IPS-18c (cell line): ENCODE results near the gene CPLX1.
"Not testable (repeated sequence)": the region's sequence is repeated elsewhere in the genome, so short reads cannot be mapped to it uniquely, and the experiment has no call there.

Source experiments
- H3K4me3 ChIP-seq: 2 replicates; pipeline ENCODE4 v1.7.0; 2013; ENCODE audit warnings: low read depth, mild to moderate bottlenecking, low read length, moderate library complexity; ENCODE audit not compliant: insufficient read depth
- H3K9me3 ChIP-seq: one replicate; pipeline ENCODE4 v1.6.1; 2013; ENCODE audit warnings: mild to moderate bottlenecking, low read length, moderate library complexity; ENCODE audit not compliant: control insufficient read depth, insufficient read depth

The CPLX1 gene

GRCh38 chr4:776743-777441, 49.0 kb downstream of the CPLX1 start:
- Histone ChIP-seq H3K4me3 (no peak overlapping the region), H3K9me3 (no peaks in the 10 kb centered on the region)

- not testable (repeated sequence) for H3K9me3 ChIP-seq, H3K4me3 ChIP-seq
Observed at GRCh38 chr4:775485-775884, 50.4 kb downstream of the CPLX1 start.

GRCh38 chr4:774419-775092, 51.4 kb downstream of the CPLX1 start:
- H3K9me3 ChIP-seq, H3K4me3 ChIP-seq: not testable (repeated sequence)

- H3K9me3 ChIP-seq, result no peaks in the 10 kb centered on the region
Observed at GRCh38 chr4:773214-773613, 52.7 kb downstream of the CPLX1 start.

GRCh38 chr4:772776-773175, 53.2 kb downstream of the CPLX1 start:
- Histone ChIP-seq H3K9me3 (no peaks in the 10 kb centered on the region), H3K4me3 (no peak overlapping the region)

More at GRCh38 chr4:773214-773613, 52.7 kb downstream of the CPLX1 start:
- H3K4me3 ChIP-seq, result no peak overlapping the region

DNA sequence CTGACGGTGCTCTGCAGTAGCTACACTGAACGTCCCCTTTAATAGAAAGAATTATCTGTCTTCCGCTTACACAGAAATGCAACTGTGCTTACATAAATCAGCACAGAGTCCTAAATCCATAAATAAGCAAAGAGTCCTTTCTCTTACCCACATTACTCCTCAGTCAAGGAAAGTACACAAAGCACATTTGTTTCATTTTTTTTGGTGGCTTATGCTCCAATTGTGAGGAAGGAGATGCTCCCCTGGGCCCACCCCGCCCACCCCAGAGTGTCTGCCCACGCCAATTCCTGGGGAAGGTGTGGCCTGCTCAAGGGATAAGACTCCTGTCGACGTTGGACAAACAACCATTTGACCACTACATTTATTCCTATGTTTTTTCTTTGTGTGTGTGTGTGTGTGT, 53.8 kb downstream of the CPLX1 start:
- Histone ChIP-seq H3K9me3 (no peaks in the 10 kb centered on the region), H3K4me3 (no peak overlapping the region)

GRCh38 chr4:771464-771863, 54.5 kb downstream of the CPLX1 start:
- no peak overlapping the region for H3K4me3 ChIP-seq
- H3K9me3 ChIP-seq, result no peaks in the 10 kb centered on the region

DNA sequence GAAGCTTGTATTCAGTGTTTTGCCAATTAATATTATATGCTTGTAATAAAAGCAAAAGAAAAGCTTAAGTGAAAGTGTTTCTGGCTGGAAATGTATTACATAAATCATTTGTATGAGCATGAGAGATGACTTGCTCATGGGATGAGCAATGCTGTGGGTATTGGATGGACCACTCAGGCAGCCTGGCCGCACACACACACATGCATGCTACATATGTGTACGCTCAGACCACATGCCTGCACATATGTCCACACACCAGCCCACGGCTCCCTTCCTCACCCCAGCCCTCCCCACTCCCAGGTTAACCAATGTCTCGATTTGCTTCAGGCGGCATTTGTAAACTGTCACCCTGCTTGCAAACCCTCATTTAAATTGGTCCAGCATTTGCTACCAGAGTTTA, 55.9 kb downstream of the CPLX1 start:
- peaks cover 2% of the 10 kb centered on the region for H3K9me3 ChIP-seq

GRCh38 chr4:769511-769910, 56.4 kb downstream of the CPLX1 start:
- no peak overlapping the region for H3K4me3 ChIP-seq
- peaks cover 5% of the 10 kb centered on the region for H3K9me3 ChIP-seq

More for the DNA sequence above, 55.9 kb downstream of the CPLX1 start:
- no peak overlapping the region for H3K4me3 ChIP-seq

GRCh38 chr4:768995-769394, 56.9 kb downstream of the CPLX1 start:
- H3K9me3 ChIP-seq, result peaks cover 6% of the 10 kb centered on the region
- H3K4me3 ChIP-seq, result no peak overlapping the region

DNA sequence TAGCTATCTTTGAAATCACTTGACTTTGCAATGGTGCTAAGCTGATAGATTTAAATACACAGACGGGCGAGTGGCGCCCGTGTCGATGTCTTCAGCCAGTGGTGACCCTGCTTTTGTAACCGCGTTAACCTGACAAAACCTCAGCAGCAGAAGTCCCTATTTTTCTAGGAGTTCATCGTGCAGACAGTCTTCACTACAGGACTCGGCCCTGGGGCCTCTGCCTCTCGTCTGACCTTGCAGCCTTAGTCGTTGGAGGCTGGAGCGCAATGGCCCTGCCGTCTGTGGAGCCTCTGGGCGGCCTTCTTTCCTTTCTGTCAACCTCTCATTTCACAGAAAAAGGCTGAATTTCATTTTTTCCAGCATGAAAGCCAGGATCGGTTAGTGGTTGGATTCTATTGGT, 57.9 kb downstream of the CPLX1 start:
- H3K9me3 ChIP-seq, result peaks cover 6% of the 10 kb centered on the region
- no peak overlapping the region for H3K4me3 ChIP-seq

GRCh38 chr4:766559-767283, 59.2 kb downstream of the CPLX1 start:
- Histone ChIP-seq H3K9me3 (peaks cover 6% of the 10 kb centered on the region), H3K4me3 (no peak overlapping the region)

GRCh38 chr4:766152-766515, 59.8 kb downstream of the CPLX1 start:
- H3K4me3 ChIP-seq, result no peak overlapping the region
- peaks cover 6% of the 10 kb centered on the region for H3K9me3 ChIP-seq

DNA sequence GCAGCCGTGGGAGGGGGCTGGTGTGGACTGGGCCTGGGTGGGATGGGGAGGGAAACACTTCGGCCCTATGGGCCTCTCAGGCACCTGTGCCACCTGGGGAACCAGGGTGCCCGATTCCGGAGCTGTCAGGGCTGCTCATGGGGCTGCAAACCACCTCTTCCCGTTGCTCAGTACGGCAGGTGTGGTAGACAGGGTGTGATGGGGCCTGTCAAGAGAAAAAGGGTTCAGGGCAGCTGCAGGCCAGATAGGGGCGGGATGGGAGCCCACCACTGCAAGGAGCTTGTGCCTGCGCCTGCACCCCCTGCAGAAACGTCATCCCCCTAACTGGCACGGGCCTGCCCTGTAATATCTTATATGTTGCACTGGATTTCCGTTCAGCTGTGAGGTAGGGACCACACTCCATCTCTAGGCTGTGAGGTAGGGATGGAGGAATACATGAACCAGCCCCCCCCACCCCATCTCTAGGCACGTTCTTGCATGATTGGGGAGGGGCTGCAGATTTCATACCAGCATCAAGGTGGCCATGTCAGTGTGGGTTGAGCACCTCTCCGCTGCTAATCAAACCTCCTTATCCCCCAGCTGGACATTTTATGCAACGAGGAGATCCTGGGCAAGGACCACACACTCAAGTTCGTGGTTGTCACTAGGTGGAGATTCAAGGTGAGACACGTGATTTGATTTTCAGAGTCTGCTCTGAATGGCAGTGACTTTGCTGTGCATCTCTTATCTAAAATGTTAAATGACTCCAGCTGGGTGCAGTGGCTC, 61.3 kb downstream of the CPLX1 start:
- H3K9me3 ChIP-seq, result peaks cover 12% of the 10 kb centered on the region
- no peak overlapping the region for H3K4me3 ChIP-seq

DNA sequence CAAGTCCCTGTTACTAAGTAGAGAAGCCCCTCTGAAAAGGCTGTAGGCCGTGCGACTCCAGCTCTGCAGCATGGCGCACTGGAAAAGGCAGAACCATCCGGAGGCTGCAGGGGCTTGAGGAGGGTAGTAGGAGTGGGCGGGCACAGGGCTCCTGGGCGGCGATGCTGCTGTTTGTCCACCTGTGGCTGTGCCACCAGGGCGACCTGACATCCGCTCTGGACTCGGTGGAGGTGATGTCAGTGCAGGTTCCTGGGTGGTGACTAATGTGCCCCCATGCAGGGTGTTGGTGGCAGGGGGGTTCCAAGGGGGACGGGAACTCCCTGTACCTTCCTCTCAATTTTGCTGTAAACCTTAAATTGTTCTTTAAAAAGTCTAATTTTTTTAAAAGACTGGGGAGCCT, 62.0 kb downstream of the CPLX1 start:
- H3K4me3 ChIP-seq, result no peak overlapping the region
- peaks cover 12% of the 10 kb centered on the region for H3K9me3 ChIP-seq

DNA sequence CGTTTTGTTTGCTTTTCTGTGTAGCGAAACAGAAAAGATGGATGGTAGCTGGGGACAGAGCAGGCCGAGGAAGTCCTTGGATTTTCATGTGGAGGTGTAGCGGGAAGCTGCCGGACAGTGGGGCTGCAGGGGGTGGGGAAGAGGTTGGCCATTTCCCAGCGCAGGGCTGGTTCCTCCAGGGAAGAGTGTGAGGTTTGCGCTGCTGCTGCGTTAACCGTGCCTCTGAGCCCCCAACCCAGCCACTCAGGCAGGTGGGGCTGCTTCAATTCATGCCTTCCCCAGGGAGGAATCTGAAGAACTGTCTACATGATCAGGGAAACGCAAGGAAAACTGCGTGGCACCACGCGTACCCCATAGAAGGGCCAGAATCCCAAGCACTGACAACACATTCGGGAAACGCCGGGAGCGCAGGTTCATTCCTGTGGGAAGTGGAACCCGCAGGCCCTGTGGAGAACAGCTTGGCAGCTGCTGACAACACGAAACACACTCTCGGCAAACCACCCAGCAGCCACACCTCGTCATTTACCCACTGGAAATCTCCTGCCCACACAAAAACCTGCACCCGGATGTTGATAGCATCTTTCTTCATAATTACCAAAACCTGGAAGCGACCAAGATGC, 62.6 kb downstream of the CPLX1 start:
- Histone ChIP-seq H3K9me3 (peaks cover 12% of the 10 kb centered on the region), H3K4me3 (no peak overlapping the region)
